HK-2 (cell line): ENCODE results near the gene PARN.
"Not testable (repeated sequence)": the region's sequence is repeated elsewhere in the genome, so short reads cannot be mapped to it uniquely, and the experiment has no call there.

Experiments
- DNase-seq: peaks from one replicate; pipeline ENCODE4 v3.0.0-alpha.2; 2018; ENCODE audit not compliant: unreplicated experiment

The PARN gene

GRCh38 chr16:14574698-14575415, 55.2 kb downstream of the PARN start:
- DNase-seq = not testable (repeated sequence)

DNA sequence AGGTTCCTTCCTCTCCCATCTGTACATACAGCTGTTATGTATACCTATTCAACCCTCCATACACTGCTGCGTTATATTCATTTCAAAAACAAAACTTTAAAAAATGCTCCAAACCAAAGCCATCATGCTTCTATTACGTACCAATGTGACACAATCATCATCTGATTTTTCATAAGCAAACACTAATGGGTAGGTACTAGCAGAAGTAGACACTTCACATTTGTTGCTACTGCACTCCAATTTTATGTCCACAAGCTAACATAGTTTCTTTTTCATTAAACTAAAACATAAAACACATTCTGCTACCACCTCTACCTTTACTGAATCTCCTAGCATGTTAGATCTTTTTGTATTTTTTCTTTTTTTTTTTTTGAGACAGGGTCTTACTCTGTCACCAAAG, 57.5 kb downstream of the PARN start:
- no peak for DNase-seq

- no peak for DNase-seq
Observed at GRCh38 chr16:14569213-14569612, 60.8 kb downstream of the PARN start.

GRCh38 chr16:14566599-14566998, 63.5 kb downstream of the PARN start:
- DNase-seq = no peak

- DNase-seq = no peak
Observed at GRCh38 chr16:14565688-14566025, 64.4 kb downstream of the PARN start.

- no peak for DNase-seq
Observed at GRCh38 chr16:14564861-14565687, 65.0 kb downstream of the PARN start.

- DNase-seq = no peak
Observed at GRCh38 chr16:14564323-14564722, 65.7 kb downstream of the PARN start.

DNA sequence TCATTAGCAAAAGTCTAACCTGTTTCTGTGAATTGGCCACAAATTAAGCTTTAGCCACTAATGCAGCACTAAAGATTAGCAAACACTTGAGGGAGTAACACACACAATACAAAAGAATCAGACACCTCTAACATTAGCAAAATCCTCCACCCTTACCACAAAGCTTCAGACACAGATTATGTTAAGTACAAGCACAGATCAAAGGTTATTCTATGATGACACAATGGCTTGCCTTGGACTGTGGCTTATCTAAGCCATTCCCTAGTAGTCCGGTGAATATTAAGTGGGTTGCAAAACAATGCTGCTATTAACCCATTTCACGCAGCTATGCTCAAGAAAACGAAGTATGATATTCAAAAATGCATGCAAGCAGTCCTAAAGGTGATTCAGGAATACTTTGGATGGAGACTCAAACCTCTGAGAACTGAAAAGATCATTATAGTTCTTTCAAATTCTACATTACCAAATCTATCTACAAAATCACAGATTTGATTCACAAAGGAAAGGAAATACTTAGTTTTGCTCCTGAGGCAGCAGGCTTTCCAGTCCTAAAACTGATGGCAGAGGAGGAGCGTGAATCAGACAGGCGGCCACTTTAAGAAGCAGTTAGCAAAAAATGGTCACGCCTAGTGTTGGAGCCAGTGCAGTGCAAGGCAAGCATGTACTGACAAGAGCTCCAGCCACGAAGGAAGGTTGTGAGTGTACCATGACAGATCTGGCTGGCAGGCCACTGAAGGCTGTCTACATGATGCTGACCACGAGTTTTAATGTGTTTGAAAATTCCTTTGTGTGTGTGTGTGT, 67.2 kb downstream of the PARN start:
- DNase-seq = no peak

- DNase-seq = no peak
Observed at GRCh38 chr16:14560523-14560922, 69.5 kb downstream of the PARN start.

GRCh38 chr16:14559809-14560241, 70.2 kb downstream of the PARN start:
- DNase-seq = no peak

DNA sequence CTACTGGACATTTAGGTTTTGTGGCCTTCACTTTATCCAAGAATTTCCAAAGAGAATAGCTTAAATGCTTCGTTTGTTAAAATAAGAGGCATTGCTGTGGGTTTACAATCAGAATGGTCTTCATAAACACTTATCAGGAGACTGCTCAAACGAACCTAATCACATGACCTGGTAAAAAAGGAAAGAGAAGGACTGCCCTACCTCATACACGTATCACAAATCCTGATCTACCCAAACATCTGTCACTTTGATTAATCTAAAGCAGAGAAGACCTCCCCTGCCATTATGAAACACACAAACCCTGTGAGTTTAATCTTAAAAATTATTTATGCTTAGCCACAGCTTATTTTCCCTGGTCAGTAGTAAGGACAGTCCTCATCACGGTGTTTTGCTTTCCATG, 76.6 kb downstream of the PARN start:
- DNase-seq = no peak

DNA sequence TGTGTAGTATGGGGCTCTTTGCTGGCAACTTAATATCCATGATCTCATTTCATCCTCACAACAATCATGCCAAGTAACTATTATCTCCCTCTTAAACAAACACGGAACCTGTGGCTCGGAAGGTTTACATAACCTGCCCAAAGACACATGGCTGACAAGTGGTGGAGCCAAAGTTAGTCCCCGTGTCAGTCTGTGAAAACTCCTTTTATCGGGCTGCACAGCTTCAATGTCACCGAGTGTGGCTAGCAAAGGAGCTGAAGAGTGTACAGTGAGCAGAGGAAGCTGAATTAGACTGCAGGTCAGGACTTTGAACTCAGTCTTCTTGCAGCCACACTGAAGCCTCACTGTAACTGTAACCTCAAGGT, 80.3 kb downstream of the PARN start:
- no peak for DNase-seq

- DNase-seq = no peak
Observed at GRCh38 chr16:14548933-14549788, 80.9 kb downstream of the PARN start.

GRCh38 chr16:14545346-14545884, 84.6 kb downstream of the PARN start:
- DNase-seq = peak; percentile 28

DNA sequence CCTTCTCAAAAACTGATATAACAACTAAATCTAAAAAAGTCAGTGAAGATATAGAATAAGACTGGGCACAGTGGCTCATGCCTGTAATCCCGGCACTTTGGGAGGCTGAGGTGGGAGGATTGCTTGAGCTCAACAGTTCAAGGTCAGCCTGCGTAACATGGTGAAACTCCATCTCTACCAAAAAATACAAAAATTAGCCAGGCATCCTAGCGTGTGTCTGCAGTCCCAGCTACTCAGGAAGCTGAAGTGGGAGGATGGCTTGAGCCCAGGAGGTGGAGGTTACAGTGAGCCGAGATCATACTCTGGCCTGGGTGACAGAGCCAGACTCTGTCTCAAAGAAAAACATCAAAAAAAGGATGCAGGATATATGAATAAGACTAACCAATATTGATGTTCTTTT, 85.2 kb downstream of the PARN start:
- DNase-seq = not testable (repeated sequence)

DNA sequence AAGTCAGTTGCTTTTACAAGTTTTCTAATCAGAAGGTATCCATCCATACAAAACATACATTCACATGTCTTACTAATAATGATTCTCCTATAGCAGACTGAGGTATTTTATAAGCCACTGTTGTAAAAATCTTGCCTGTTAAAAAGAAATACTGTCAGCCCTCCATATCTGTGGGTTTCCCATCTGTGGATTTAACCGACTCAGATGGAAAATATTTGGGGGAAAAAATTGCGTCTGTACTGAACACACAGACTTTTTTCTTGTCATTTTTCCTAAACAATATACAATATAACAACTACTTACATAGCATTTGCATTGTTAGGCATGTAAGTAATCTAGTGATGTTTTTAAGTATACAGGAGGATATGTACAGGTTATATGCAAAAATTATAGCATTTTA, 90.4 kb downstream of the PARN start:
- no peak for DNase-seq

DNA sequence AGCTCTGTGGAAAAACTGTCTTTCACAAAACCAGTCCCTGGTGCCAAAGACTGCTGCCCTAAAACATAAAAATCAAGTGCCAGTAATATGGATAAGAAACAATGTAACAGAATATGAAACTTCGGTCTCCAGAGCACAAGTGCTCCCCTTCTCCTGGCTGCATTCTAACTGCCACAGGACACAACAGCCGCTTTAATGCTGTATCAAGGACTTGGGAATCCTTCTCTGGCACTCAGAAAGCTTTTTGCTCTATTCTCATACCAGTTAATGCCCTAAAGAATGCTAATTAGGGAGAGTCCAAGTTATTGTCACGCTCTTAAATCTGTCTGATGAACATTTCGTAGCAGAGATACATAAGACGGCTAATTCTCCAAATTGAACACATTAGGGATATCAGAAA, 90.9 kb downstream of the PARN start:
- no peak for DNase-seq

DNA sequence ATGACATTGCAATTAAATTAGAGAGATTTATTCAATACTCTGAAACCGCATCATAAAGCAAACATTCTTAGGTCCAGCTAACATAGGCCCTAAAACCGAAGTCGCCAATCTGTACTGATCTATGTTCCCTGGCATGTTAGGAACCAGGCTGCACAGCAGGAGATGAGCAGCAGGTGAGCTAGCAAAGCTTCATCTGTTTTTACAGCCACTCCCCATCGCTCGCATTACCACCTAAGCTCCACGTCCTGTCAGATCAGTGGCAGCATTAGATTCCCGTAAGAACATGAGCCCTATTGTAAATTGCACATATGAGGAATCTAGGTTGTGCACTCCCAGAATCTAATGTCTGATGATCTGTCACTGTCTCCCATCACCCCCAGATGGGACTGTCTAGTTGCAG, 91.5 kb downstream of the PARN start:
- no peak for DNase-seq

DNA sequence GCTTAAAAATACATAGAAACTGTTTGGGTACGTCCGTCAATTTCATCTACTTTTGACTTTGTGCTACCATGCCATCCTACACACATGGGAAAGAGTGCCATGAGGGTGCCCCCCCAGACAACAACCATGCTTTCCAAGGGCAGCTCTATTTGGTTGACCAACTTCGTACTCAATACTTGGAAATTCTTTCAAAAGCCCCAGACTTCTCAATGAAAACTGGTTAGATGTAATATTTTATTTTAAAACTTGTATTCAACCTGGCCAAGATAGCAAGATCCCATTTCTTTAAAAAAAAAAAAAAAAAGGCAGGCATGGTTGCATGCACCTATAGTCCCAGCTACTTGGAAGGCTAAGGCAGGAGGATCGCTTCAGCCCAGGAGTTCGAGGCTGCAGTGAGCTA, 98.4 kb downstream of the PARN start:
- no peak for DNase-seq

GRCh38 chr16:14531101-14531500, 99.0 kb downstream of the PARN start:
- no peak for DNase-seq

- DNase-seq = no peak
Observed at GRCh38 chr16:14530046-14530445, 100.0 kb downstream of the PARN start.
